Left renal pelvis (tissue), 4 donors: ENCODE results near the gene LCOR. TPM values are rescaled to one million over a fixed set of nuclear protein-coding genes. Genes with fewer than 3 reads are reported as not detected.
"Not testable (repeated sequence)": the region's sequence is repeated elsewhere in the genome, so short reads cannot be mapped to it uniquely, and the experiment has no call there.

Source experiments
- DNase-seq, 4 donors: peaks; one replicate each; pipeline ENCODE4 v3.0.0-alpha.2; 2013; ENCODE audit warnings: low read depth in 4 of 4, low spot score in 3 of 4
- polyA plus RNA-seq, 4 donors: library from polyadenylated mRNA; unstranded; fragments of 120-200 nt; gene quantifications; one replicate each; pipeline ENCODE4 v1.2.1, GENCODE V29; 2013; ENCODE audit not compliant: insufficient read length in 4 of 4

The LCOR gene
- polyA plus RNA-seq, 4 donors: 13.3 to 30.6 (median 29.9) TPM

- no peak for DNase-seq
These were observed 3.8 kb downstream of the LCOR start for GRCh38 chr10:96835899-96836298.

- no peak for DNase-seq
These were observed 6.4 kb downstream of the LCOR start for GRCh38 chr10:96838529-96838928.

GRCh38 chr10:96840841-96841518 lies 8.9 kb downstream of the LCOR start:
- no peak for DNase-seq

- no peak for DNase-seq
These were observed 11.0 kb downstream of the LCOR start for GRCh38 chr10:96842896-96843723.

- no peak for DNase-seq
These were observed 11.7 kb downstream of the LCOR start for GRCh38 chr10:96843823-96844222.

GRCh38 chr10:96846395-96846794 lies 14.3 kb downstream of the LCOR start:
- no peak for DNase-seq

GRCh38 chr10:96846926-96847325 lies 14.8 kb downstream of the LCOR start:
- DNase-seq: no peak

GRCh38 chr10:96847356-96847755 lies 15.3 kb downstream of the LCOR start:
- not testable (repeated sequence) for DNase-seq

- no peak for DNase-seq
These were observed 18.0 kb downstream of the LCOR start for GRCh38 chr10:96850113-96850512.

- DNase-seq: no peak
These were observed 18.7 kb downstream of the LCOR start for GRCh38 chr10:96850825-96851224.

- DNase-seq: no peak
These were observed 19.2 kb downstream of the LCOR start for GRCh38 chr10:96851281-96851680.

GRCh38 chr10:96856317-96856716 lies 24.2 kb downstream of the LCOR start:
- no peak for DNase-seq

- no peak for DNase-seq
These were observed 25.4 kb downstream of the LCOR start for GRCh38 chr10:96857301-96858012.

- DNase-seq: no peak
These were observed 26.1 kb downstream of the LCOR start for GRCh38 chr10:96858038-96858705.

- DNase-seq: no peak
These were observed 26.6 kb downstream of the LCOR start for GRCh38 chr10:96858706-96859050.

- no peak for DNase-seq
These were observed 28.7 kb downstream of the LCOR start for GRCh38 chr10:96860631-96861277.

- DNase-seq: peak in 1 of 4 donors; percentile 6
These were observed 31.9 kb downstream of the LCOR start for GRCh38 chr10:96863922-96864543.

GRCh38 chr10:96873086-96873485 lies 41.0 kb downstream of the LCOR start:
- no peak for DNase-seq

- DNase-seq: no peak
These were observed 41.8 kb downstream of the LCOR start for GRCh38 chr10:96873756-96874467.
